ENCODE data around the gene PSMD5. TPM values are rescaled to one million over a fixed set of nuclear protein-coding genes. Genes with fewer than 3 reads are reported as not detected.

PSMD5 gene
- total and polyA plus RNA-seq, 9 of the 15 experiments (the other 6 are each of a cell fraction or from before 2014, with no cell fraction given) = 46.4 to 148 (median 76.3) TPM

- Histone ChIP-seq H2AFZ (ENCODE audit: low read depth, low read length) (no peak overlapping the region), H3K9me1 (ENCODE audit: control insufficient read depth, insufficient read depth, low read length) (no peaks in the 10 kb centered on the region), H3K79me2 (ENCODE audit: control insufficient read depth, insufficient read depth, low read length) (peaks cover 59% of the 10 kb centered on the region), H3K9ac (ENCODE audit: insufficient read depth in 1 of 2, low read depth in 2 of 2, low read length in 2 of 2) (no peak overlapping the region), H4K20me1 (replicated peaks; ENCODE audit: control insufficient read depth, insufficient read depth, low read length) (no peaks in the 10 kb centered on the region), H3K4me3 (no peak overlapping the region), H3K4me2 (ENCODE audit: insufficient read depth, low read length) (no peak overlapping the region), H3K9me3 (replicated peaks; ENCODE audit: control insufficient read depth, insufficient read depth, low read depth, low read length) (no peaks in the 10 kb centered on the region), H3K4me1 (replicated peaks in 1 of 2; ENCODE audit: control insufficient read depth in 2 of 2, insufficient read depth in 2 of 2, low read length in 2 of 2) (peaks cover 17 to 38% of the 10 kb centered on the region in 2 experiments; a peak in 3 of 5 replicates), H3K36me3 (ENCODE audit: control insufficient read depth, insufficient read depth, low read length) (peaks cover 82% of the 10 kb centered on the region), H3K27ac (ENCODE audit: extremely low read depth, low read depth, low read length) (no peak overlapping the region), H3K27me3 (ENCODE audit: control insufficient read depth in 2 of 2, insufficient read depth in 2 of 2, low read length in 2 of 2) (no peaks in the 10 kb centered on the region)
- intact Hi-C loops (cut with micrococcal nuclease) = no loop called here
- FAIRE-seq = no peak
- no peak for ATAC-seq
- in situ Hi-C loops (cut with MboI) = no loop called here
- ChIA-PET POLR2A (interaction anchor here (0.6 to 3.3 kb wide), 5 partner anchors 8 to 14 kb away, joined by 3 to 19 read pairs (median 8); partner anchors contain the start of gene FBXW2), CTCF (ENCODE audit: low intra/inter-chr PET ratio) (no interaction called here)
- DNase-seq (ENCODE audit: extremely low read depth in 1 of 4, low spot score in 3 of 4) = no peak
- BruUV-seq (replicated peaks) = no TSS peak
- TF ChIP-seq ZNF699 (CRISPR knock-in tag; IDR thresholded peaks at IDR 0.05; ENCODE audit: insufficient replicate concordance) = no peak
- TF ChIP-seq MAFF (IDR thresholded peaks at IDR 0.05; ENCODE audit: low read length) = no peak
- no peak for TF ChIP-seq XRCC4 (IDR thresholded peaks at IDR 0.05; ENCODE audit: extremely low read depth, insufficient read depth, insufficient read length)
- TF ChIP-seq, protein P1, sequence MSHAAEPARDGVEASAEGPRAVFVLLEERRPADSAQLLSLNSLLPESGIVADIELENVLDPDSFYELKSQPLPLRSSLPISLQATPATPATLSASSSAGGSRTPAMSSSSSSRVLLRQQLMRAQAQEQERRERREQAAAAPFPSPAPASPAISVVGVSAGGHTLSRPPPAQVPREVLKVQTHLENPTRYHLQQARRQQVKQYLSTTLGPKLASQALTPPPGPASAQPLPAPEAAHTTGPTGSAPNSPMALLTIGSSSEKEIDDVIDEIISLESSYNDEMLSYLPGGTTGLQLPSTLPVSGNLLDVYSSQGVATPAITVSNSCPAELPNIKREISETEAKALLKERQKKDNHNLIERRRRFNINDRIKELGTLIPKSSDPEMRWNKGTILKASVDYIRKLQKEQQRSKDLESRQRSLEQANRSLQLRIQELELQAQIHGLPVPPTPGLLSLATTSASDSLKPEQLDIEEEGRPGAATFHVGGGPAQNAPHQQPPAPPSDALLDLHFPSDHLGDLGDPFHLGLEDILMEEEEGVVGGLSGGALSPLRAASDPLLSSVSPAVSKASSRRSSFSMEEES (CRISPR knock-in tag; IDR thresholded peaks at IDR 0.05) = no peak
- TF ChIP-seq JUND (IDR thresholded peaks at IDR 0.05; ENCODE audit: borderline replicate concordance, low read depth, low read length) = no peak
- no peak for TF ChIP-seq JUND (tag; IDR thresholded peaks at IDR 0.05; ENCODE audit: borderline replicate concordance, low read depth, low read length)
- no peak for TF ChIP-seq NFIC (IDR thresholded peaks at IDR 0.05)
- no peak for TF ChIP-seq MCM5 (IDR thresholded peaks at IDR 0.05; ENCODE audit: low read depth)
- no peak for TF ChIP-seq ZNF184 (CRISPR knock-in tag; IDR thresholded peaks at IDR 0.05)
- TF ChIP-seq ZNF143 (CRISPR knock-in tag; IDR thresholded peaks at IDR 0.05) = no peak
- no peak for TF ChIP-seq FOXK1 (CRISPR knock-in tag; IDR thresholded peaks at IDR 0.05; ENCODE audit: borderline replicate concordance)
- TF ChIP-seq ZBTB26 (CRISPR knock-in tag; IDR thresholded peaks at IDR 0.05) = no peak
- no peak for TF ChIP-seq ZKSCAN1 (IDR thresholded peaks at IDR 0.05; ENCODE audit: low read depth, low read length)
- no peak for TF ChIP-seq MXD1 (CRISPR knock-in tag; IDR thresholded peaks at IDR 0.05; ENCODE audit: borderline replicate concordance, poor library complexity, severe bottlenecking)
These were observed 63.5 kb downstream of the PSMD5 start for GRCh38 chr9:120779227-120779626.
